C4-2B (cell line): Measurements from ENCODE around the gene BIK.

Experiments
- H3K27ac ChIP-seq: fragments of 450-650 bp; 2 replicates; pipeline ENCODE4 v1.5.1; 2017
- CTCF ChIP-seq: fragments of 450-650 bp; conservative IDR thresholded peaks from 2 replicates; pipeline ENCODE4 v1.5.1; 2017; ENCODE audit warnings: mild to moderate bottlenecking
- ZFX ChIP-seq: fragments of 450-650 bp; IDR thresholded peaks from 2 replicates; pipeline ENCODE4 v1.6.1; 2017

BIK gene

GRCh38 chr22:43173566-43173965 lies 63.0 kb downstream of the BIK start:
- TF ChIP-seq CTCF (no peak), ZFX (no peak)
- H3K27ac ChIP-seq, result no peak overlapping the region

GRCh38 chr22:43173976-43174720 lies 63.6 kb downstream of the BIK start:
- TF ChIP-seq CTCF, result no peak
- TF ChIP-seq ZFX, result no peak
- no peak overlapping the region for H3K27ac ChIP-seq

GRCh38 chr22:43174941-43175531 lies 64.5 kb downstream of the BIK start:
- TF ChIP-seq ZFX, result no peak
- no peak overlapping the region for H3K27ac ChIP-seq

- TF ChIP-seq CTCF, result no peak
- TF ChIP-seq ZFX, result no peak
- no peak overlapping the region for H3K27ac ChIP-seq
These were observed 65.5 kb downstream of the BIK start for GRCh38 chr22:43176090-43176489.

- TF ChIP-seq ZFX, result no peak
- TF ChIP-seq CTCF, result no peak
- H3K27ac ChIP-seq, result no peak overlapping the region
These were observed 66.9 kb downstream of the BIK start for GRCh38 chr22:43177479-43177878.
